Liver (tissue), 9 donors: ENCODE data around the gene ACTR8. TPM values are rescaled to one million over a fixed set of nuclear protein-coding genes. Genes with fewer than 3 reads are reported as not detected.

Experiments
- DNase-seq: peaks from one replicate; pipeline ENCODE4 v3.0.0-alpha.2; 2017; ENCODE audit warnings: low spot score
- H3K27ac ChIP-seq, 2 donors: one replicate each; pipeline ENCODE4 v1.7.0; 2013; ENCODE audit warnings: inconsistent platforms in 2 of 2, low read length in 2 of 2, control low read depth in 1 of 2, low read depth in 1 of 2, mild to moderate bottlenecking in 1 of 2
- H3K27me3 ChIP-seq, 4 donors: one replicate each; pipeline versions ENCODE4 v1.6.1 to v1.7.0; 2013; ENCODE audit warnings: low read length in 3 of 4, inconsistent platforms in 1 of 4, mild to moderate bottlenecking in 1 of 4, moderate library complexity in 1 of 4; ENCODE audit not compliant: control insufficient read depth in 4 of 4, insufficient read depth in 4 of 4
- H3K36me3 ChIP-seq, 4 donors: one replicate each; pipeline versions ENCODE4 v1.6.1 to v1.7.0; 2013; ENCODE audit warnings: low read length in 3 of 4, mild to moderate bottlenecking in 3 of 4, low read depth in 1 of 4, moderate library complexity in 1 of 4; ENCODE audit not compliant: control insufficient read depth in 4 of 4, insufficient read depth in 3 of 4
- H3K4me1 ChIP-seq, 4 donors: one replicate each; pipeline versions ENCODE4 v1.6.1 to v1.7.0; 2013; ENCODE audit warnings: low read length in 3 of 4, mild to moderate bottlenecking in 3 of 4, moderate library complexity in 1 of 4; ENCODE audit not compliant: control insufficient read depth in 4 of 4, insufficient read depth in 4 of 4
- H3K4me3 ChIP-seq, 3 donors: one replicate each; pipeline versions ENCODE4 v1.6.1 to v1.7.0; 2013; ENCODE audit warnings: low read length in 3 of 3, control low read depth in 1 of 3, low read depth in 1 of 3, mild to moderate bottlenecking in 1 of 3
- H3K9ac ChIP-seq, 2 donors: one replicate each; pipeline ENCODE4 v1.7.0; 2013; ENCODE audit warnings: low read length in 2 of 2, mild to moderate bottlenecking in 2 of 2, moderate library complexity in 2 of 2, control low read depth in 1 of 2, low read depth in 1 of 2
- H3K9me3 ChIP-seq, 4 donors: one replicate each; pipeline versions ENCODE4 v1.6.1 to v1.7.0; 2013; ENCODE audit warnings: low read length in 3 of 4; ENCODE audit not compliant: control insufficient read depth in 4 of 4
- EGR1 ChIP-seq, 2 donors: IDR thresholded peaks; 2 replicates each; pipeline ENCODE4 v1.6.1; 2016 to 2018; ENCODE audit warnings: antibody characterized with exemption in 2 of 2, low read depth in 2 of 2
- FOXA1 ChIP-seq: IDR thresholded peaks from 2 replicates; pipeline ENCODE4 v1.6.1; 2016; ENCODE audit warnings: antibody characterized with exemption
- FOXA2 ChIP-seq: IDR thresholded peaks from 2 replicates; pipeline ENCODE4 v1.6.1; 2016; ENCODE audit warnings: antibody characterized with exemption
- GABPA ChIP-seq, 2 donors: IDR thresholded peaks in 1 of 2; conservative IDR thresholded peaks in 1 of 2; 2 replicates each; pipeline ENCODE4 v1.6.1; 2016; ENCODE audit warnings: antibody characterized with exemption in 2 of 2, mild to moderate bottlenecking in 1 of 2, moderate library complexity in 1 of 2
- HNF4A ChIP-seq, 2 donors: conservative IDR thresholded peaks; 2 replicates each; pipeline ENCODE4 v1.6.1; 2016; ENCODE audit warnings: antibody characterized with exemption in 2 of 2, mild to moderate bottlenecking in 2 of 2
- HNF4G ChIP-seq: IDR thresholded peaks from 2 replicates; pipeline ENCODE4 v1.6.1; 2016; ENCODE audit warnings: antibody characterized with exemption
- JUND ChIP-seq, 2 donors: IDR thresholded peaks; 2 replicates each; pipeline ENCODE4 v1.6.1; 2016; ENCODE audit warnings: antibody characterized with exemption in 2 of 2
- MAX ChIP-seq: IDR thresholded peaks from 2 replicates; pipeline ENCODE4 v1.6.1; 2016; ENCODE audit warnings: antibody characterized with exemption
- NR2F2 ChIP-seq: IDR thresholded peaks from 2 replicates; pipeline ENCODE4 v1.6.1; 2016; ENCODE audit warnings: antibody characterized with exemption
- RAD21 ChIP-seq, 2 donors: IDR thresholded peaks; 2 replicates each; pipeline ENCODE4 v1.6.1; 2016; ENCODE audit warnings: antibody characterized with exemption in 2 of 2, mild to moderate bottlenecking in 2 of 2
- REST ChIP-seq: IDR thresholded peaks from 2 replicates; pipeline ENCODE4 v1.6.1; 2016; ENCODE audit warnings: antibody characterized with exemption, mild to moderate bottlenecking
- RXRA ChIP-seq, 2 donors: IDR thresholded peaks; 2 replicates each; pipeline ENCODE4 v1.6.1; 2017 to 2018; ENCODE audit warnings: antibody characterized with exemption in 2 of 2, mild to moderate bottlenecking in 1 of 2
- SP1 ChIP-seq: IDR thresholded peaks from 2 replicates; pipeline ENCODE4 v1.6.1; 2018; ENCODE audit warnings: antibody characterized with exemption, mild to moderate bottlenecking
- TAF1 ChIP-seq: conservative IDR thresholded peaks from 2 replicates; pipeline ENCODE4 v1.6.1; 2016; ENCODE audit warnings: antibody characterized with exemption, mild to moderate bottlenecking
- YY1 ChIP-seq: IDR thresholded peaks from 2 replicates; pipeline ENCODE4 v1.6.1; 2016; ENCODE audit warnings: antibody characterized with exemption, mild to moderate bottlenecking
- ZBTB33 ChIP-seq: IDR thresholded peaks from 2 replicates; pipeline ENCODE4 v1.6.1; 2016; ENCODE audit warnings: antibody characterized with exemption
- WGBS: extraction: QIAGEN DNeasy Blood & Tissue Kit; methylation state at CpG from one replicate; pipeline ENCODE4 v1.1.7; 2013; 5-methylcytosine and 5-hydroxymethylcytosine counted together
- polyA plus RNA-seq, 2 donors: library from polyadenylated mRNA; stranded (reverse) in 1 of 2; unstranded in 1 of 2; fragments of 200-250 nt in 1 of 2; fragments of >200 nt in 1 of 2; fragmentation: Nextera tagmentation in 1 of 2; extraction: Ambion mirVana in 1 of 2; gene quantifications; one replicate each; pipeline versions ENCODE4 v1.2.1 to v1.2.3, GENCODE V29; 2013 to 2015
- total RNA-seq, 2 donors: library from RNA; depleted of rRNA; stranded (reverse); fragments of >200 nt; gene quantifications; one replicate each; pipeline ENCODE4 v1.2.3, GENCODE V29; 2014
- TF ChIP-seq, protein P1 (sequence below): fragments of 150-350 bp; IDR thresholded peaks from 2 replicates; pipeline ENCODE4 v1.5.1; 2017; ENCODE audit warnings: improper control_type of control experiment, low read depth, low read length; ENCODE audit not compliant: missing input control
- TF ChIP-seq, protein P2 (sequence below): IDR thresholded peaks from 2 replicates; pipeline ENCODE4 v1.6.1; 2016; ENCODE audit warnings: antibody characterized with exemption
- donor health status: healthy.
- donor health status: healthy.
- donor health status: healthy.
- donor health status: healthy.
- donor health status: healthy.

Gene ACTR8
- total and polyA plus RNA-seq, 4 donors: 3.2 to 16.7 (median 7.7) TPM

DNA sequence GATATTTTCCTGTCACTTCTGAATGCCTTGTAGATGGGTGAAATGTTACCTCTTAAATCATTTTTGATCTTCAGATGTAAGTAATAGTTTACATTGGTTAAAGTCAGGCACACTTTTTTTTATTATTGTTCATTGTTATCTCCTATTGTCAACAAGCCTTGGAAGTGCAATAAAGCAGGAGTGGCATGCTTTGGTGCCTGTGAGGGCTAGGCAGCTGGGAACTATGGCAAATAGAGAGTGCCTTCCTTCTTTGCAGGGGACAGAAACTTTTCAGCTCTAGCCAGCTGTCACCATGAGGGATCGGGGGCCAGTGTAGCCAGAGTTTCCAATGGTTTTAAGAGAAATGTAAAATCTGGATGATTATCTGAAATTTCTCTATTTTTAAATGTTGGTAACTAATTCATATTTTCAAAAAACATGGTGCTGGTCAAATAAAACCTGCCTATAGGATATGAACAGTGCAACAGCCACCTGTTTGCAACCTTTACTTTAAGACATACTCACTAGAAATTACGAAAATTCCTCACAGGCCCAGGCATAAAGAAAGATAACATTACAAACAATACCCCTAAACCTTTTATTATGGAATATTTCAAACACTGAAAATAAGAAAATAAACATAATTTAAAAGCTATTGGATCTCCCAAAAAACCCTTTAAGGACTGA, 18.8 kb upstream of the ACTR8 start:
- no peak for DNase-seq
- TF ChIP-seq FOXA1 (no peak), JUND (IDR thresholded peaks at IDR 0.05) (no peak), HNF4G (no peak), YY1 (no peak), FOXA2 (no peak), SP1 (no peak), EGR1 (IDR thresholded peaks at IDR 0.05; ENCODE audit: low read depth in 2 of 2) (no peak), ZBTB33 (no peak), RXRA (IDR thresholded peaks at IDR 0.05) (no peak), TAF1 (no peak), GABPA (IDR thresholded peaks at IDR 0.05 in 1 of 2, conservative IDR thresholded peaks at IDR 0.05 in 1 of 2) (no peak), HNF4A (conservative IDR thresholded peaks at IDR 0.05) (no peak), MAX (no peak), RAD21 (IDR thresholded peaks at IDR 0.05) (no peak), REST (no peak), NR2F2 (no peak)
- TF ChIP-seq, protein P1, sequence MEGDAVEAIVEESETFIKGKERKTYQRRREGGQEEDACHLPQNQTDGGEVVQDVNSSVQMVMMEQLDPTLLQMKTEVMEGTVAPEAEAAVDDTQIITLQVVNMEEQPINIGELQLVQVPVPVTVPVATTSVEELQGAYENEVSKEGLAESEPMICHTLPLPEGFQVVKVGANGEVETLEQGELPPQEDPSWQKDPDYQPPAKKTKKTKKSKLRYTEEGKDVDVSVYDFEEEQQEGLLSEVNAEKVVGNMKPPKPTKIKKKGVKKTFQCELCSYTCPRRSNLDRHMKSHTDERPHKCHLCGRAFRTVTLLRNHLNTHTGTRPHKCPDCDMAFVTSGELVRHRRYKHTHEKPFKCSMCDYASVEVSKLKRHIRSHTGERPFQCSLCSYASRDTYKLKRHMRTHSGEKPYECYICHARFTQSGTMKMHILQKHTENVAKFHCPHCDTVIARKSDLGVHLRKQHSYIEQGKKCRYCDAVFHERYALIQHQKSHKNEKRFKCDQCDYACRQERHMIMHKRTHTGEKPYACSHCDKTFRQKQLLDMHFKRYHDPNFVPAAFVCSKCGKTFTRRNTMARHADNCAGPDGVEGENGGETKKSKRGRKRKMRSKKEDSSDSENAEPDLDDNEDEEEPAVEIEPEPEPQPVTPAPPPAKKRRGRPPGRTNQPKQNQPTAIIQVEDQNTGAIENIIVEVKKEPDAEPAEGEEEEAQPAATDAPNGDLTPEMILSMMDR: no peak
- TF ChIP-seq, protein P2, sequence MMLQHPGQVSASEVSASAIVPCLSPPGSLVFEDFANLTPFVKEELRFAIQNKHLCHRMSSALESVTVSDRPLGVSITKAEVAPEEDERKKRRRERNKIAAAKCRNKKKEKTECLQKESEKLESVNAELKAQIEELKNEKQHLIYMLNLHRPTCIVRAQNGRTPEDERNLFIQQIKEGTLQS: no peak
- H3K36me3 ChIP-seq: no peaks in the 10 kb centered on the region
- 89% methylated on average over 2 of the region's 2 CpGs for WGBS
- H3K4me1 ChIP-seq: no peaks in the 10 kb centered on the region
- peaks cover 0 to 5% (median 3%) of the 10 kb centered on the region in 4 donors for H3K27me3 ChIP-seq
- no peak overlapping the region for H3K4me3 ChIP-seq
- H3K9ac ChIP-seq: no peak overlapping the region
- H3K27ac ChIP-seq: no peak overlapping the region
- H3K9me3 ChIP-seq: no peaks in the 10 kb centered on the region
